SK-N-SH treated with all-trans-retinoic acid at 6 μM for 48 hours (cell line): Measurements from ENCODE around the gene PAIP1.
A peak's percentile ranks its signal among the peaks of the same experiment; 100 is the strongest.
"Not testable (repeated sequence)": the region's sequence is repeated elsewhere in the genome, so short reads cannot be mapped to it uniquely, and the experiment has no call there.

Experiments used
- ATAC-seq: fragments of 200-7000 bp; cut with Tn5 transposase; 3 replicates; pipeline ENCODE4 v1.9.1; 2020; ENCODE audit warnings: mild to moderate bottlenecking, moderate library complexity
- BACH2 ChIP-seq: fragments of 250-450 bp; sonication (Bioruptor Pico); IDR thresholded peaks from 2 replicates; pipeline ENCODE4 v1.9.0; 2021; ENCODE audit warnings: mild to moderate bottlenecking, borderline replicate concordance
- CREB5 ChIP-seq: fragments of 250-450 bp; sonication (Bioruptor Pico); IDR thresholded peaks from 2 replicates; pipeline ENCODE4 v1.5.1; 2020; ENCODE audit warnings: low read depth, mild to moderate bottlenecking, moderate library complexity
- CSRNP3 ChIP-seq: fragments of 250-450 bp; sonication (Bioruptor Pico); IDR thresholded peaks from 2 replicates; pipeline ENCODE4 v1.5.1; 2021; ENCODE audit warnings: mild to moderate bottlenecking, moderate library complexity
- ESRRG ChIP-seq: fragments of 250-450 bp; sonication (Bioruptor Pico); IDR thresholded peaks from 2 replicates; pipeline ENCODE4 v1.6.1; 2021; ENCODE audit warnings: mild to moderate bottlenecking
- GLIS3 ChIP-seq: fragments of 250-450 bp; sonication (Bioruptor Pico); IDR thresholded peaks from 2 replicates; pipeline ENCODE4 v1.5.0; 2020; ENCODE audit warnings: mild to moderate bottlenecking, moderate library complexity
- POU6F1 ChIP-seq: fragments of 250-450 bp; sonication (Bioruptor Pico); IDR thresholded peaks from 2 replicates; pipeline ENCODE4 v1.8.0; 2021; ENCODE audit warnings: low read depth, mild to moderate bottlenecking, moderate library complexity, borderline replicate concordance
- PPARA ChIP-seq: fragments of 250-450 bp; sonication (Bioruptor Pico); IDR thresholded peaks from 2 replicates; pipeline ENCODE4 v1.5.0; 2020; ENCODE audit warnings: mild to moderate bottlenecking, borderline replicate concordance
- RARB ChIP-seq: fragments of 250-450 bp; sonication (Bioruptor Pico); IDR thresholded peaks from 2 replicates; pipeline ENCODE4 v1.8.0; 2021; ENCODE audit warnings: mild to moderate bottlenecking, moderate library complexity
- SNAI2 ChIP-seq: fragments of 250-450 bp; sonication (Bioruptor Pico); IDR thresholded peaks from 2 replicates; pipeline ENCODE4 v1.5.0; 2020; ENCODE audit warnings: mild to moderate bottlenecking, moderate library complexity
- TCF4 ChIP-seq: fragments of 250-450 bp; sonication (Bioruptor Pico); IDR thresholded peaks from 2 replicates; pipeline ENCODE4 v1.8.0; 2021; ENCODE audit warnings: mild to moderate bottlenecking, moderate library complexity, borderline replicate concordance
- TOX ChIP-seq: fragments of 250-450 bp; sonication (Bioruptor Pico); IDR thresholded peaks from 2 replicates; pipeline ENCODE4 v1.8.0; 2021; ENCODE audit warnings: mild to moderate bottlenecking, moderate library complexity, borderline replicate concordance
- TSHZ2 ChIP-seq: fragments of 250-450 bp; sonication (Bioruptor Pico); IDR thresholded peaks from 2 replicates; pipeline ENCODE4 v1.5.0; 2020; ENCODE audit warnings: mild to moderate bottlenecking, moderate library complexity
- ZC3H10 ChIP-seq: fragments of 250-450 bp; sonication (Bioruptor Pico); IDR thresholded peaks from 2 replicates; pipeline ENCODE4 v1.5.1; 2021; ENCODE audit warnings: mild to moderate bottlenecking, moderate library complexity
- ZFP3 ChIP-seq: fragments of 250-450 bp; sonication (Bioruptor Pico); IDR thresholded peaks from 2 replicates; pipeline ENCODE4 v1.5.0; 2020; ENCODE audit warnings: mild to moderate bottlenecking, moderate library complexity
- ZFP30 ChIP-seq: fragments of 450-650 bp; formaldehyde crosslinking; IDR thresholded peaks from 2 replicates; pipeline ENCODE4 v1.5.0; 2022; ENCODE audit warnings: mild to moderate bottlenecking, moderate library complexity
- ZNF565 ChIP-seq: fragments of 450-650 bp; formaldehyde crosslinking; conservative IDR thresholded peaks from 2 replicates; pipeline ENCODE4 v1.5.0; 2020; ENCODE audit warnings: low read depth, mild to moderate bottlenecking, moderate library complexity
- ZNF8 ChIP-seq: fragments of 450-650 bp; formaldehyde crosslinking; IDR thresholded peaks from 2 replicates; pipeline ENCODE4 v1.5.0; 2020; ENCODE audit warnings: mild to moderate bottlenecking, moderate library complexity

The PAIP1 gene

GRCh38 chr5:43603344-43604217, 46.7 kb upstream of the PAIP1 start:
- ATAC-seq = peak; percentile 70
- TF ChIP-seq POU6F1 (CRISPR knock-in tag) = no peak
- no peak for TF ChIP-seq BACH2 (CRISPR knock-in tag)

GRCh38 chr5:43602461-43603343, 45.8 kb upstream of the PAIP1 start, which contains the start of gene NNT:
NNT (plus strand) TSS chr5:43603180; CDS start chr5:43609196, 6,016 bp downstream.
- no peak for TF ChIP-seq PPARA (CRISPR knock-in tag)
- 0 out of 2 replicates have a peak, but pooled peaks have one; percentile 37 for TF ChIP-seq TCF4 (CRISPR knock-in tag)
- no peak for TF ChIP-seq TSHZ2
- TF ChIP-seq CREB5 (CRISPR knock-in tag) = no peak
- no peak for TF ChIP-seq RARB (CRISPR knock-in tag)
- peak; percentile 84 for ATAC-seq

GRCh38 chr5:43601454-43602260, 44.8 kb upstream of the PAIP1 start:
- TF ChIP-seq BACH2 (CRISPR knock-in tag) = no peak
- no peak for TF ChIP-seq TCF4 (CRISPR knock-in tag)
- TF ChIP-seq POU6F1 (CRISPR knock-in tag) = no peak
- TF ChIP-seq ZFP30 (CRISPR knock-in tag) = no peak
- no peak for TF ChIP-seq GLIS3 (CRISPR knock-in tag)
- no peak for TF ChIP-seq TOX (CRISPR knock-in tag)
- TF ChIP-seq ZFP3 (CRISPR knock-in tag) = no peak
- TF ChIP-seq ZNF565 (CRISPR knock-in tag) = no peak
- TF ChIP-seq ZC3H10 (CRISPR knock-in tag) = no peak
- TF ChIP-seq ZNF8 (CRISPR knock-in tag) = no peak
- no peak for TF ChIP-seq SNAI2
- no peak for TF ChIP-seq RARB (CRISPR knock-in tag)
- no peak for TF ChIP-seq CSRNP3 (CRISPR knock-in tag)
- no peak for TF ChIP-seq TSHZ2
- TF ChIP-seq ESRRG (CRISPR knock-in tag) = no peak
- ATAC-seq = peak; percentile 24; the same call in 2 of the 3 replicates

- ATAC-seq = not testable (repeated sequence)
Observed at GRCh38 chr5:43598927-43599326, 42.0 kb upstream of the PAIP1 start.
